ENCODE data around the gene FNBP1.

- TF ChIP-seq CTCF (IDR thresholded peaks at IDR 0.05) (no peak), POLR2A (IDR thresholded peaks at IDR 0.05) (no peak)
These were observed 113.4 kb downstream of the FNBP1 start for GRCh38 chr9:129929496-129930125.

Data from lower leg skin (tissue), 3 donors.